Vagina (tissue), 2 donors: ENCODE data around the gene FGB.

Experiments
- CTCF ChIP-seq, 3 experiments: fragments of 450-650 bp in 2 of 3; fragments of 200-600 bp in 1 of 3; sonication (generic) in 1 of 3; IDR thresholded peaks; one replicate each; pipeline ENCODE4 v1.5.1; 2017 to 2019; ENCODE audit warnings: antibody characterized with exemption in 3 of 3, mild to moderate bottlenecking in 2 of 3, moderate library complexity in 2 of 3
- POLR2A ChIP-seq, 2 donors: fragments of 450-650 bp; IDR thresholded peaks; one replicate each; pipeline ENCODE4 v1.6.1; 2017; ENCODE audit warnings: antibody characterized with exemption in 2 of 2, mild to moderate bottlenecking in 2 of 2, moderate library complexity in 2 of 2
- POLR2AphosphoS5 ChIP-seq, 2 donors: sonication (generic); formaldehyde crosslinking; IDR thresholded peaks; one replicate each; pipeline ENCODE4 v1.9.0; 2017; ENCODE audit warnings: antibody characterized with exemption in 2 of 2, mild to moderate bottlenecking in 2 of 2, low read depth in 1 of 2; ENCODE audit not compliant: insufficient read depth in 1 of 2

- TF ChIP-seq CTCF (IDR thresholded peaks at IDR 0.05) (no peak), POLR2A (IDR thresholded peaks at IDR 0.05) (no peak), POLR2AphosphoS5 (IDR thresholded peaks at IDR 0.05; ENCODE audit: insufficient read depth in 1 of 2, low read depth in 1 of 2) (no peak)
Measured at GRCh38 chr4:154586296-154587033, 23.7 kb downstream of the FGB start.
